ENCODE results near the gene ERMP1. TPM values are rescaled to one million over a fixed set of nuclear protein-coding genes. Genes with fewer than 3 reads are reported as not detected.
A peak's percentile ranks its signal among the peaks of the same experiment; 100 is the strongest.

ERMP1 gene, protein sequence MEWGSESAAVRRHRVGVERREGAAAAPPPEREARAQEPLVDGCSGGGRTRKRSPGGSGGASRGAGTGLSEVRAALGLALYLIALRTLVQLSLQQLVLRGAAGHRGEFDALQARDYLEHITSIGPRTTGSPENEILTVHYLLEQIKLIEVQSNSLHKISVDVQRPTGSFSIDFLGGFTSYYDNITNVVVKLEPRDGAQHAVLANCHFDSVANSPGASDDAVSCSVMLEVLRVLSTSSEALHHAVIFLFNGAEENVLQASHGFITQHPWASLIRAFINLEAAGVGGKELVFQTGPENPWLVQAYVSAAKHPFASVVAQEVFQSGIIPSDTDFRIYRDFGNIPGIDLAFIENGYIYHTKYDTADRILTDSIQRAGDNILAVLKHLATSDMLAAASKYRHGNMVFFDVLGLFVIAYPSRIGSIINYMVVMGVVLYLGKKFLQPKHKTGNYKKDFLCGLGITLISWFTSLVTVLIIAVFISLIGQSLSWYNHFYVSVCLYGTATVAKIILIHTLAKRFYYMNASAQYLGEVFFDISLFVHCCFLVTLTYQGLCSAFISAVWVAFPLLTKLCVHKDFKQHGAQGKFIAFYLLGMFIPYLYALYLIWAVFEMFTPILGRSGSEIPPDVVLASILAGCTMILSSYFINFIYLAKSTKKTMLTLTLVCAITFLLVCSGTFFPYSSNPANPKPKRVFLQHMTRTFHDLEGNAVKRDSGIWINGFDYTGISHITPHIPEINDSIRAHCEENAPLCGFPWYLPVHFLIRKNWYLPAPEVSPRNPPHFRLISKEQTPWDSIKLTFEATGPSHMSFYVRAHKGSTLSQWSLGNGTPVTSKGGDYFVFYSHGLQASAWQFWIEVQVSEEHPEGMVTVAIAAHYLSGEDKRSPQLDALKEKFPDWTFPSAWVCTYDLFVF
- polyA plus RNA-seq (2011; rRNA removed) (53.4 and 66.1 TPM in 2 replicates), polyA plus RNA-seq (2017; fragmentation: RNase III; extraction: RNeasy Plus Mini Kit Qiagen cat#74134 plus additional on column Dnase treatment) (22.4 to 27.4 TPM (median 22.5 TPM) in 3 replicates), polyA minus RNA-seq (2011; rRNA and poly(A)+ RNA removed) (46.5 and 48.0 TPM in 2 replicates)
- polyA plus RNA-seq (2012; cell fraction: cytosol; rRNA removed): 7.4 and 9.1 TPM in 2 replicates
- 10.1 and 10.8 TPM in 2 replicates for polyA plus RNA-seq (2012; cell fraction: nucleus; rRNA removed)

DNA sequence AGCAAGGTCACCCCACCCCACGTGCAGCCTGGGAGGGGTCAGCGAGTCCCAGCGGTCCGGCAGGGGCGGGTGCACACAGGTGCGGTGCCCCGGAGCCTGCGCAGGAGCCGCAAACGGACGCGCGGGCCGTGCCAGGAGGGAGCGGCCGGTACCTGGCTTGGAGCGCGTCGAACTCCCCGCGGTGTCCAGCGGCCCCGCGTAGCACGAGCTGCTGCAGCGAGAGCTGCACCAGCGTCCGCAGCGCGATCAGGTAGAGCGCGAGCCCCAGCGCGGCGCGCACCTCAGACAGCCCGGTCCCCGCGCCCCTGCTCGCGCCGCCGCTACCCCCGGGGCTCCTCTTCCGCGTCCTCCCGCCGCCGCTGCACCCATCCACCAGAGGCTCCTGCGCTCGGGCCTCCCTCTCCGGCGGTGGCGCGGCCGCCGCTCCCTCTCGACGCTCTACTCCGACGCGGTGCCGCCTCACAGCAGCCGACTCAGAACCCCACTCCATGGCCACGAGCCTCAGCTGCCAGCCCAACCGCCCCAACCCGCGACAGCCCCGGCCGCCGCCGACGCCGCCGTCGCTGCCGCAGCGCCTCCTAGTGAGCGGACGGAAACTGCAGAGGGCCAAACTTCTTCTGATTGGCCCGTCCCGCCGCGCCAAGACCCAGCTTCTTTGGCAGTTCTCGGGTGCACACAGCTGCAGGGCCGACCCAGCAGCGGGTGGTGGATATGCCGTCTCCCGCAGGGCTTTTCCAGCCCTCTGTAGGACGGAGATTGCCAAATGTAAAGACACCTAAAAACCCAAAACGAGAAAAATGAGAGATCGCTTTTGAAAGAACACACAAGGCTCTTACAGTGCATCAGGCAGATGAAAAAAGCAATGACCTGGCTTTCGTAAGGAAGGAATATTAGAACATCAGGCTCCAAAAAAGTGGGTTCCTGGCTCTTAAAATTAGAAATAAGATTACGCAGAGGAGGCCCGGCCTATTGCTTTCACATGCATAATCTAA is at the start of gene ERMP1:
ERMP1 (minus strand) TSS at position 580 of the 992 bp plus-strand sequence; CDS start at position 490, 90 bp downstream.
- CTCF ChIA-PET: interaction anchor here (0.5 to 5.4 kb wide), 50 partner anchors 9 to 752 kb away, joined by 3 to 38 read pairs (median 4); partner anchors contain the start of gene RIC1
- Histone ChIP-seq H3K4me1 (peaks cover 21% of the 10 kb centered on the region), H3K27ac (peak within 1 kb of the TSS; percentile 92 to 96), H3K4me2 (peak within 1 kb of the TSS; percentile 87), H3K4me3 (peak within 1 kb of the TSS; percentile 82), H3K9me3 (no peaks in the 10 kb centered on the region)
- POLR2A ChIA-PET: interaction anchor here (1.0 to 2.4 kb wide), 6 partner anchors 11 to 204 kb away, joined by 4 to 11 read pairs (median 5); partner anchors contain the start of genes RANBP6 and RIC1
- DNase-seq (ENCODE audit: low read depth in 1 of 2, low spot score in 1 of 2) (peak; percentile 86 to 88), FAIRE-seq (no peak), ATAC-seq (peak; percentile 91 to 95)
- TF ChIP-seq SMC3 (IDR thresholded peaks at IDR 0.05) (peak; percentile 70), TFCP2L1 (CRISPR knock-in tag; IDR thresholded peaks at IDR 0.05) (no peak), HOXB5 (CRISPR knock-in tag; IDR thresholded peaks at IDR 0.05) (0 out of 2 replicates have a peak, but pooled peaks have one; percentile 32), BHLHE40 (IDR thresholded peaks at IDR 0.05; ENCODE audit: low read depth, low read length) (no peak), MAZ (IDR thresholded peaks at IDR 0.05; ENCODE audit: borderline replicate concordance, low read depth, low read length) (no peak), GATA3 (IDR thresholded peaks at IDR 0.05; ENCODE audit: borderline replicate concordance) (peak; percentile 34; the same call in 1 of the 2 replicates), RFX5 (IDR thresholded peaks at IDR 0.05) (0 out of 2 replicates have a peak, but pooled peaks have one; percentile 54), HOXA7 (CRISPR knock-in tag; IDR thresholded peaks at IDR 0.05) (no peak), ESRRA (IDR thresholded peaks at IDR 0.05; ENCODE audit: borderline replicate concordance, low read length) (no peak), RARB (CRISPR knock-in tag; IDR thresholded peaks at IDR 0.05) (no peak), TP53 (CRISPR knock-in tag; IDR thresholded peaks at IDR 0.05) (no peak), RAD21 (conservative IDR thresholded peaks at IDR 0.05 in 1 of 2, IDR thresholded peaks at IDR 0.05 in 1 of 2) (peak; percentile 47 to 72), EHMT2 (IDR thresholded peaks at IDR 0.05; ENCODE audit: low read depth) (no peak), FOXS1 (CRISPR knock-in tag; IDR thresholded peaks at IDR 0.05) (no peak), HOXB13 (CRISPR knock-in tag; IDR thresholded peaks at IDR 0.05; ENCODE audit: low read depth) (no peak), PHF8 (IDR thresholded peaks at IDR 0.05; ENCODE audit: borderline replicate concordance, low read depth) (peak; percentile 38; the same call in 1 of the 2 replicates), POLR2A (IDR thresholded peaks at IDR 0.05; ENCODE audit: low read length) (peak; percentile 75), JUN (IDR thresholded peaks at IDR 0.05) (peak in 1 of 2 experiments; percentile 82; a peak in 3 of 5 replicates)
- TF ChIP-seq, protein P1, sequence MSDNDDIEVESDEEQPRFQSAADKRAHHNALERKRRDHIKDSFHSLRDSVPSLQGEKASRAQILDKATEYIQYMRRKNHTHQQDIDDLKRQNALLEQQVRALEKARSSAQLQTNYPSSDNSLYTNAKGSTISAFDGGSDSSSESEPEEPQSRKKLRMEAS (IDR thresholded peaks at IDR 0.05): peak; percentile 72
- TF ChIP-seq, protein P2, sequence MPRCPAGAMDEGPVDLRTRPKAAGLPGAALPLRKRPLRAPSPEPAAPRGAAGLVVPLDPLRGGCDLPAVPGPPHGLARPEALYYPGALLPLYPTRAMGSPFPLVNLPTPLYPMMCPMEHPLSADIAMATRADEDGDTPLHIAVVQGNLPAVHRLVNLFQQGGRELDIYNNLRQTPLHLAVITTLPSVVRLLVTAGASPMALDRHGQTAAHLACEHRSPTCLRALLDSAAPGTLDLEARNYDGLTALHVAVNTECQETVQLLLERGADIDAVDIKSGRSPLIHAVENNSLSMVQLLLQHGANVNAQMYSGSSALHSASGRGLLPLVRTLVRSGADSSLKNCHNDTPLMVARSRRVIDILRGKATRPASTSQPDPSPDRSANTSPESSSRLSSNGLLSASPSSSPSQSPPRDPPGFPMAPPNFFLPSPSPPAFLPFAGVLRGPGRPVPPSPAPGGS (IDR thresholded peaks at IDR 0.05): peak; percentile 65; the same call in 1 of the 3 replicates
- TF ChIP-seq, protein P3, sequence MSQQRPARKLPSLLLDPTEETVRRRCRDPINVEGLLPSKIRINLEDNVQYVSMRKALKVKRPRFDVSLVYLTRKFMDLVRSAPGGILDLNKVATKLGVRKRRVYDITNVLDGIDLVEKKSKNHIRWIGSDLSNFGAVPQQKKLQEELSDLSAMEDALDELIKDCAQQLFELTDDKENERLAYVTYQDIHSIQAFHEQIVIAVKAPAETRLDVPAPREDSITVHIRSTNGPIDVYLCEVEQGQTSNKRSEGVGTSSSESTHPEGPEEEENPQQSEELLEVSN (IDR thresholded peaks at IDR 0.05; ENCODE audit: borderline replicate concordance, low read depth): peak; percentile 47; the same call in 1 of the 2 replicates
- TF ChIP-seq, protein P4, sequence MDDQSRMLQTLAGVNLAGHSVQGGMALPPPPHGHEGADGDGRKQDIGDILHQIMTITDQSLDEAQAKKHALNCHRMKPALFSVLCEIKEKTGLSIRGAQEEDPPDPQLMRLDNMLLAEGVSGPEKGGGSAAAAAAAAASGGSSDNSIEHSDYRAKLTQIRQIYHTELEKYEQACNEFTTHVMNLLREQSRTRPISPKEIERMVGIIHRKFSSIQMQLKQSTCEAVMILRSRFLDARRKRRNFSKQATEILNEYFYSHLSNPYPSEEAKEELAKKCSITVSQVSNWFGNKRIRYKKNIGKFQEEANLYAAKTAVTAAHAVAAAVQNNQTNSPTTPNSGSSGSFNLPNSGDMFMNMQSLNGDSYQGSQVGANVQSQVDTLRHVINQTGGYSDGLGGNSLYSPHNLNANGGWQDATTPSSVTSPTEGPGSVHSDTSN (IDR thresholded peaks at IDR 0.05): 0 out of 2 replicates have a peak, but pooled peaks have one; percentile 18
- TF ChIP-seq, protein P5, sequence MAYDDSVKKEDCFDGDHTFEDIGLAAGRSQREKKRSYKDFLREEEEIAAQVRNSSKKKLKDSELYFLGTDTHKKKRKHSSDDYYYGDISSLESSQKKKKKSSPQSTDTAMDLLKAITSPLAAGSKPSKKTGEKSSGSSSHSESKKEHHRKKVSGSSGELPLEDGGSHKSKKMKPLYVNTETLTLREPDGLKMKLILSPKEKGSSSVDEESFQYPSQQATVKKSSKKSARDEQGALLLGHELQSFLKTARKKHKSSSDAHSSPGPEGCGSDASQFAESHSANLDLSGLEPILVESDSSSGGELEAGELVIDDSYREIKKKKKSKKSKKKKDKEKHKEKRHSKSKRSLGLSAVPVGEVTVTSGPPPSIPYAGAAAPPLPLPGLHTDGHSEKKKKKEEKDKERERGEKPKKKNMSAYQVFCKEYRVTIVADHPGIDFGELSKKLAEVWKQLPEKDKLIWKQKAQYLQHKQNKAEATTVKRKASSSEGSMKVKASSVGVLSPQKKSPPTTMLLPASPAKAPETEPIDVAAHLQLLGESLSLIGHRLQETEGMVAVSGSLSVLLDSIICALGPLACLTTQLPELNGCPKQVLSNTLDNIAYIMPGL (CRISPR knock-in tag; IDR thresholded peaks at IDR 0.05; ENCODE audit: borderline replicate concordance): peak; percentile 91; the same call in 1 of the 2 replicates
- TF ChIP-seq, protein P6, sequence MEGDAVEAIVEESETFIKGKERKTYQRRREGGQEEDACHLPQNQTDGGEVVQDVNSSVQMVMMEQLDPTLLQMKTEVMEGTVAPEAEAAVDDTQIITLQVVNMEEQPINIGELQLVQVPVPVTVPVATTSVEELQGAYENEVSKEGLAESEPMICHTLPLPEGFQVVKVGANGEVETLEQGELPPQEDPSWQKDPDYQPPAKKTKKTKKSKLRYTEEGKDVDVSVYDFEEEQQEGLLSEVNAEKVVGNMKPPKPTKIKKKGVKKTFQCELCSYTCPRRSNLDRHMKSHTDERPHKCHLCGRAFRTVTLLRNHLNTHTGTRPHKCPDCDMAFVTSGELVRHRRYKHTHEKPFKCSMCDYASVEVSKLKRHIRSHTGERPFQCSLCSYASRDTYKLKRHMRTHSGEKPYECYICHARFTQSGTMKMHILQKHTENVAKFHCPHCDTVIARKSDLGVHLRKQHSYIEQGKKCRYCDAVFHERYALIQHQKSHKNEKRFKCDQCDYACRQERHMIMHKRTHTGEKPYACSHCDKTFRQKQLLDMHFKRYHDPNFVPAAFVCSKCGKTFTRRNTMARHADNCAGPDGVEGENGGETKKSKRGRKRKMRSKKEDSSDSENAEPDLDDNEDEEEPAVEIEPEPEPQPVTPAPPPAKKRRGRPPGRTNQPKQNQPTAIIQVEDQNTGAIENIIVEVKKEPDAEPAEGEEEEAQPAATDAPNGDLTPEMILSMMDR (IDR thresholded peaks at IDR 0.05): peak; percentile 87
- 4% methylated on average over 41 of the region's 95 CpGs for WGBS (ENCODE audit: missing lambda C conversion rate)
